NCI-H2081 treated with DMSO at 0.1 percent for 48 hours (cell line): Measurements from ENCODE around the gene TGFBR1.

ENCODE experiments used
- DNase-seq: peaks from one replicate; lab custom pipeline; 2025; lab: John Stamatoyannopoulos, UW

TGFBR1 gene

GRCh38 chr9:99137225-99137624 lies 32.3 kb downstream of the TGFBR1 start:
- no peak for DNase-seq

GRCh38 chr9:99137891-99138290 lies 33.0 kb downstream of the TGFBR1 start:
- DNase-seq, result no peak

GRCh38 chr9:99138424-99139284 lies 33.7 kb downstream of the TGFBR1 start:
- DNase-seq, result no peak

- DNase-seq, result no peak
Measured at GRCh38 chr9:99139868-99140267, 35.0 kb downstream of the TGFBR1 start.

- no peak for DNase-seq
Measured at GRCh38 chr9:99140685-99141314, 35.9 kb downstream of the TGFBR1 start.

GRCh38 chr9:99141849-99142248 lies 36.9 kb downstream of the TGFBR1 start:
- DNase-seq, result no peak

GRCh38 chr9:99142275-99142674 lies 37.4 kb downstream of the TGFBR1 start:
- DNase-seq, result no peak

- DNase-seq, result no peak
Measured at GRCh38 chr9:99143655-99144054, 38.7 kb downstream of the TGFBR1 start.

GRCh38 chr9:99144966-99145365 lies 40.1 kb downstream of the TGFBR1 start:
- no peak for DNase-seq

GRCh38 chr9:99146574-99146973 lies 41.7 kb downstream of the TGFBR1 start:
- DNase-seq, result no peak

GRCh38 chr9:99147177-99147576 lies 42.3 kb downstream of the TGFBR1 start:
- DNase-seq, result no peak

GRCh38 chr9:99150451-99151171 lies 45.7 kb downstream of the TGFBR1 start:
- DNase-seq, result no peak

- DNase-seq, result no peak
Measured at GRCh38 chr9:99154356-99154755, 49.4 kb downstream of the TGFBR1 start.

- no peak for DNase-seq
Measured at GRCh38 chr9:99155736-99156135, 50.8 kb downstream of the TGFBR1 start.

GRCh38 chr9:99158629-99159028 lies 53.7 kb downstream of the TGFBR1 start:
- DNase-seq, result no peak

GRCh38 chr9:99160173-99160572 lies 55.3 kb downstream of the TGFBR1 start:
- DNase-seq, result no peak

- DNase-seq, result peak; percentile 6
Measured at GRCh38 chr9:99162759-99163364, 57.9 kb downstream of the TGFBR1 start.

- DNase-seq, result no peak
Measured at GRCh38 chr9:99166149-99166548, 61.2 kb downstream of the TGFBR1 start.

GRCh38 chr9:99167119-99167518 lies 62.2 kb downstream of the TGFBR1 start:
- no peak for DNase-seq

- DNase-seq, result no peak
Measured at GRCh38 chr9:99167694-99168093, 62.8 kb downstream of the TGFBR1 start.

- no peak for DNase-seq
Measured at GRCh38 chr9:99169086-99169485, 64.2 kb downstream of the TGFBR1 start.

GRCh38 chr9:99169982-99170761 lies 65.3 kb downstream of the TGFBR1 start:
- peak; percentile 55 for DNase-seq
